Measurements from ENCODE around the gene EPB41L2. TPM values are rescaled to one million over a fixed set of nuclear protein-coding genes. Genes with fewer than 3 reads are reported as not detected.

The EPB41L2 gene
- total RNA-seq, 1 experiment from 2014 or later, result 181 TPM

DNA sequence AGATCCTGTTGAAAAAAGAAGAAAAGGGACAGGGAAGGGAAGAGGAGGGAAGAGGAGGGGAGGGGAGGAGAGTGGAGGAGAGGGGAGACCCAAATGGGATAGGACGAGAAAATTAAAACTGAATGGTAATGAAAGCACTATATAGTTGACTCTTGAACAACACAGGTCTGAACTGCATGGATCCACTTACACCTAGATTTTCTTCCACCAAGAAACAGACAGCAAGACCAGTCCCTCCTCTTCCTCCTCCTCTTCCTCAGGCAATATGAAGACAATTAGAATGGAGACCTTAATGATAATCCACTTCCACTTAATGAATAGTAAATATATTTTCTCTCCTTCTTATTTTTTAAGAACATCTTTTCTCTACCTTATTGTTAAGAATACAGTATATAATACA is 113.5 kb downstream of the EPB41L2 start:
- Histone ChIP-seq H3K4me3 (ENCODE audit: low read depth, low read length, poor library complexity, severe bottlenecking) (no peak overlapping the region), H3K9me3 (ENCODE audit: low read depth, low read length, poor library complexity, severe bottlenecking) (no peaks in the 10 kb centered on the region), H3K36me3 (ENCODE audit: insufficient read depth, low read length, poor library complexity, severe bottlenecking) (no peaks in the 10 kb centered on the region), H3K27ac (ENCODE audit: low read depth, low read length, poor library complexity, severe bottlenecking) (no peak overlapping the region), H3K27me3 (replicated peaks; ENCODE audit: insufficient read depth, low read depth, low read length, poor library complexity) (no peaks in the 10 kb centered on the region), H3K4me1 (ENCODE audit: insufficient read depth, low read length, poor library complexity, severe bottlenecking) (peaks cover 11% of the 10 kb centered on the region)
- TF ChIP-seq, protein P1, sequence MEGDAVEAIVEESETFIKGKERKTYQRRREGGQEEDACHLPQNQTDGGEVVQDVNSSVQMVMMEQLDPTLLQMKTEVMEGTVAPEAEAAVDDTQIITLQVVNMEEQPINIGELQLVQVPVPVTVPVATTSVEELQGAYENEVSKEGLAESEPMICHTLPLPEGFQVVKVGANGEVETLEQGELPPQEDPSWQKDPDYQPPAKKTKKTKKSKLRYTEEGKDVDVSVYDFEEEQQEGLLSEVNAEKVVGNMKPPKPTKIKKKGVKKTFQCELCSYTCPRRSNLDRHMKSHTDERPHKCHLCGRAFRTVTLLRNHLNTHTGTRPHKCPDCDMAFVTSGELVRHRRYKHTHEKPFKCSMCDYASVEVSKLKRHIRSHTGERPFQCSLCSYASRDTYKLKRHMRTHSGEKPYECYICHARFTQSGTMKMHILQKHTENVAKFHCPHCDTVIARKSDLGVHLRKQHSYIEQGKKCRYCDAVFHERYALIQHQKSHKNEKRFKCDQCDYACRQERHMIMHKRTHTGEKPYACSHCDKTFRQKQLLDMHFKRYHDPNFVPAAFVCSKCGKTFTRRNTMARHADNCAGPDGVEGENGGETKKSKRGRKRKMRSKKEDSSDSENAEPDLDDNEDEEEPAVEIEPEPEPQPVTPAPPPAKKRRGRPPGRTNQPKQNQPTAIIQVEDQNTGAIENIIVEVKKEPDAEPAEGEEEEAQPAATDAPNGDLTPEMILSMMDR (conservative IDR thresholded peaks at IDR 0.05; ENCODE audit: low read depth, low read length), result no peak
- no peak for TF ChIP-seq EZH2 (IDR thresholded peaks at IDR 0.05; ENCODE audit: borderline replicate concordance, low read depth, low read length, poor library complexity, severe bottlenecking)
- POLR2A ChIA-PET (ENCODE audit: low non-redundant PET), result no interaction called here
- no TSS peak for BruUV-seq (replicated peaks)
- CTCF ChIA-PET, result no interaction called here
- intact Hi-C loops (cut with micrococcal nuclease; ENCODE audit: unreplicated experiment), result no loop called here
- DNase-seq (ENCODE audit: low spot score), result no peak

DNA sequence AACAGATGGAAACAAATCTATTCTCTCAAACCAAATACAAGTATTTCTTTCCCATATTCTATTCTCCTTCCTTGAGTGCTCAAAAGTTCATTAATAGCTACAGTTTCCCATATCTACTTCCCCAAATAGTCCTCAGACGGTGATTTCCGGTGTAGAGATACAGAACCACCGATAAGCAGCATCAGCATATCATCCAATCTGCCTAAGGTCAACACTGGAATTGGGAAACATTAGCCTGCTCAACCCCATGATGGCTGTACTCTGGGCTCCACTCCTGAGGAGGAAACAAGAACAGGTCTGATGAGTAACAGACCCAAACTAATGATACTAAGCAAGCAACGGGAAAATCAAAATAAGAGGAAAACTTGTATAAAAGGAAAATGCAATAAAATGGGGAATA is 115.6 kb downstream of the EPB41L2 start:
- Histone ChIP-seq H3K36me3 (ENCODE audit: insufficient read depth, low read length, poor library complexity, severe bottlenecking) (no peaks in the 10 kb centered on the region), H3K27me3 (replicated peaks; ENCODE audit: insufficient read depth, low read depth, low read length, poor library complexity) (no peaks in the 10 kb centered on the region), H3K27ac (ENCODE audit: low read depth, low read length, poor library complexity, severe bottlenecking) (no peak overlapping the region), H3K9me3 (ENCODE audit: low read depth, low read length, poor library complexity, severe bottlenecking) (no peaks in the 10 kb centered on the region), H3K4me1 (ENCODE audit: insufficient read depth, low read length, poor library complexity, severe bottlenecking) (peaks cover 11% of the 10 kb centered on the region), H3K4me3 (ENCODE audit: low read depth, low read length, poor library complexity, severe bottlenecking) (no peak overlapping the region)
- intact Hi-C loops (cut with micrococcal nuclease; ENCODE audit: unreplicated experiment), result no loop called here
- TF ChIP-seq, protein P1 (conservative IDR thresholded peaks at IDR 0.05; ENCODE audit: low read depth, low read length), result no peak
- no peak for TF ChIP-seq EZH2 (IDR thresholded peaks at IDR 0.05; ENCODE audit: borderline replicate concordance, low read depth, low read length, poor library complexity, severe bottlenecking)
- no peak for DNase-seq (ENCODE audit: low spot score)
- POLR2A ChIA-PET (ENCODE audit: low non-redundant PET), result no interaction called here
- CTCF ChIA-PET, result no interaction called here
- no TSS peak for BruUV-seq (replicated peaks)

DNA sequence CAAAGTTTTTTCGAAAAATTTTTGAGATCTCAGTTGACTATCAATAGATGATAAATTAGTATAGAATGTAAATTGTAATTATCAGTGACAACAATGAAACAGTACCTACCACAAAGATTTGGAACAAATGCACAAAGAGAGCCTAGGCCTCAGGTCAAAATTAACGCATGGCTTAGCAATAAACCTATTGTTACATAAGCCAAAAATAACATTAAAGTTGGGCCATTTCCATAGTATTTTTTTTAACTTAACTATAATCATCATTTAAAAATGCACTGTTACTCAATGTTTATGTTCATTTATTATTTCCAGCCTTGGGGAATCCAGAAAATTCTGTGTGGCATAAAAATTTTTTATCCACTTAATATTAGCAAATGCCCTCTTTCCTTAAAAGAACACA is 117.0 kb downstream of the EPB41L2 start:
- POLR2A ChIA-PET (ENCODE audit: low non-redundant PET), result no interaction called here
- CTCF ChIA-PET, result no interaction called here
- H3K27me3 ChIP-seq (replicated peaks; ENCODE audit: insufficient read depth, low read depth, low read length, poor library complexity), result no peaks in the 10 kb centered on the region
- no peaks in the 10 kb centered on the region for H3K9me3 ChIP-seq (ENCODE audit: low read depth, low read length, poor library complexity, severe bottlenecking)
- TF ChIP-seq EZH2 (IDR thresholded peaks at IDR 0.05; ENCODE audit: borderline replicate concordance, low read depth, low read length, poor library complexity, severe bottlenecking), result no peak
- TF ChIP-seq, protein P1 (conservative IDR thresholded peaks at IDR 0.05; ENCODE audit: low read depth, low read length), result no peak
- intact Hi-C loops (cut with micrococcal nuclease; ENCODE audit: unreplicated experiment), result no loop called here
- H3K4me3 ChIP-seq (ENCODE audit: low read depth, low read length, poor library complexity, severe bottlenecking), result no peak overlapping the region
- no peak for DNase-seq (ENCODE audit: low spot score)
- no peak overlapping the region for H3K27ac ChIP-seq (ENCODE audit: low read depth, low read length, poor library complexity, severe bottlenecking)
- no peaks in the 10 kb centered on the region for H3K36me3 ChIP-seq (ENCODE audit: insufficient read depth, low read length, poor library complexity, severe bottlenecking)
- peaks cover 11% of the 10 kb centered on the region for H3K4me1 ChIP-seq (ENCODE audit: insufficient read depth, low read length, poor library complexity, severe bottlenecking)
- no TSS peak for BruUV-seq (replicated peaks)
